Suppressor macrophage treated with lipopolysaccharide for 4 hours (primary cell): ENCODE data around the gene CHST3.

Experiments
- DNase-seq: peaks from one replicate; pipeline ENCODE4 v3.0.0-alpha.2; 2020

Gene CHST3

DNA sequence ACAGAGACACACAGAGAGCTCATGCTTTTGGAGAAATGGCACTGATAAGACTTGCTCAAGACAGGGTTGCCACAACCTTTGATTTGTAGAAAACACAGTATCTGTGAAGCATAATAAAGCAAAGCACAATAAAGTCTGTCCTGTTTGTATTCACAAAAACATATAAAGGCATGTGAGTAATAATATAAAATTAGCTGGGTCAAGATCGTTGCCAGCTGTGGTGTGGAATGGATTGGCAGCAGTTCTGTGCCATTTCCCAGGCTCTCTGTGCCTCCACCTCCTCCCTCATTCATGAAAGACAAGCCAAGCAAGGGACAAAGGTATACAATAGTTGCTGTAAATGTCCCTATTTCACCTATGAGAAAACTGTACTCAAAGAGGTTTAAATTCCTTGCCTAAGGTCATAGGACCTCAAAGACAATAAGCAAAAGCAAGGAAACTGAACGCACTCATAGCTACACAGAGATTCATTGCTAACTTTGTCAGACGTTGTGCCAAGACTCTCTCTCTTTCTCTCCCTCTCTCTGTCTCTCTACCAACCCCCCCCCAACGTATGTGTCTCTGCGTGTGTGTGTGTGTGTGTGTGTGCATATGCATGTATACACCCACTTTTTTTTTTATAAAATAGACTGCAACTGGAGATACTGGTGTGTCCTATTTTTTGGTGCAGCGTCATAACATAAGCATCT lies 31.8 kb downstream of the CHST3 start:
- DNase-seq, result no peak

- DNase-seq, result no peak
Measured at GRCh38 chr10:71996592-71997371, 32.6 kb downstream of the CHST3 start.

GRCh38 chr10:71998119-71998839 lies 34.1 kb downstream of the CHST3 start:
- no peak for DNase-seq

DNA sequence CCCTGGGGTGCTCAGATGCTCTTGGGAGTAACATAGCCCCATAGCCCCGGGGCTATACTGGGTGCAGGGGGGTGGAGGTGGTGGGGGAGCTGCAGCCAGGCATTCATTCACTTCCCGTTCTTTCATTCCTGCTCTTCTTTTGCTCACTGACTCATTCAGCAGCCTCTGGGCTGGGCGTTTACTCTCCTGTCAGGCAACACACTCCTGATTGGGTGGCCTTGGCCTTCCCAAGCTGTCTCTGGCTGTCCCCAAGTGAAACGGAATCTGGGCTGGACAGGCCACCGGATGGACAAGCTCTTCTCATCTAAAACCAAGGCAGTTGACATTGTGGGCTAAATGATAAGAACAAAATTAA lies 34.6 kb downstream of the CHST3 start:
- DNase-seq, result no peak

DNA sequence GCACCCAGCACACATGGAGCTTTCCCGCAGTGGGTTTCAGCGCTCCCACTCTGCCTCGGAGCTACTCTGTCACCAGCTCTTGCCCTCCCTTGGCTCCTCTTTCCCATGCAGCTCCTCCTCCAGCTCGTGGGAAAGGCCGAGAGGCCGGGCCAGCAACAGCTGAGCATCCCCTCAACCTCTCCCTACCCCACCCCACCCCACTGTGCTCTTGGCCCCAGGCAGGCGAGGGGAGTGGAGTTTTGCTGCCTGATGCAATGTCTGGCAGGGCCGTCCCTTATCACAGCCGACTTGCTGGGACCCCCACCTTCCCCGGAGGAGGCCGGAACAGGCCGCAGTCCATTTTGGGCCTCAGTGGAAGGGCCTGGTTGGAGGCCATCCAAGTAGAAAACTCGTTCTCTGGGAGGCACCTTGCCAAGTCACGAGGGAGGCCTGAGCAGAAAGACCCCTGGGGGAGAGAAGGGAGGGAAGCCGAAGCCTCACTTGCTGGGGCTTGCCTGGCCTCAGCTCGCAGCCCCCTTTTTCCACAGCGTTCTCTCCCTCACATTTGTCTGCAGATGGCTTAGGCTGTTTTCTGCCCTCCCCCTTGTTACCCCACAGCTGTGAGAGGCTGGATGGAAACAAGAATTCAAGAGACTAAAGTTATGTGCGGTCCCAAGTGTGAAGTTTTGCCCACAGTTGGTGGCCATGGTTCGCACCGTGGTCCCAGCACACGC lies 35.3 kb downstream of the CHST3 start:
- no peak for DNase-seq

- no peak for DNase-seq
Measured at GRCh38 chr10:72000073-72001032, 36.2 kb downstream of the CHST3 start.

GRCh38 chr10:72001033-72001395 lies 36.8 kb downstream of the CHST3 start:
- no peak for DNase-seq

- no peak for DNase-seq
Measured at GRCh38 chr10:72002354-72003295, 38.4 kb downstream of the CHST3 start.

- DNase-seq, result no peak
Measured at GRCh38 chr10:72006026-72006425, 41.8 kb downstream of the CHST3 start.

GRCh38 chr10:72007246-72007892 lies 43.2 kb downstream of the CHST3 start:
- no peak for DNase-seq

GRCh38 chr10:72008096-72008981 lies 44.1 kb downstream of the CHST3 start:
- DNase-seq, result no peak

- no peak for DNase-seq
Measured at GRCh38 chr10:72009051-72009424, 44.8 kb downstream of the CHST3 start.

DNA sequence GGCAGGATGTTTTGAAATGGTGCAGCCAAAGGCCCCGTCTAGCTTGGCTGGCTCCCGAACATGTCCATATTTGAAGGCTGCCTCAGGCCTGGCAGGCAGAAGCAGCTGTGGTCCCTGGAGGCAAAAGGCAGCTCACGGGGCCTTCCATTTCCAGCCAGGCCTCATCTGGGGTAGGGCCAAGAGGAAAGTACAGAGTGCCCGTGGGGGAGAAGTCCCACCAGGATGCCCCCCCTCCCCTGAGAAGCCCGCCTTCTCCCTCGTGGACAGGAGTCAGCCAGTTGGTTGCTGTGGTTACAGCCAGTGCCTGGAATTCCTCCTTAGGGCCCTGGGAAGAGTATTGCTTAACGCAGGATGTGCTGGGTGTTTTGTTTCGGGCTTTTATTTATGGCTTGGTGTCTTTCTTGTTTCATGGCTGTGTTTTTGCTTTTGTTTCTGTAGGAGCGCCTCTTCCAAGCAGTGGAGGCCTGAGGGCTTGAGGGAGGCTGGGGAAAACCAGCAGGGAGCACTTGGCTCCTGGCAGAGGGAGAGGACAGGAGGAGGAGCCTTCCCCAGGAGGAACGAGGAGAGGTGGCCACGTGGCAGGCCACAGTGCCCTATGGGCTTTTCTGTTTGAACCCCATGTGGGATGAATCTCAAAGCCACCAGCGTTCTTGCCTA lies 45.4 kb downstream of the CHST3 start:
- no peak for DNase-seq

DNA sequence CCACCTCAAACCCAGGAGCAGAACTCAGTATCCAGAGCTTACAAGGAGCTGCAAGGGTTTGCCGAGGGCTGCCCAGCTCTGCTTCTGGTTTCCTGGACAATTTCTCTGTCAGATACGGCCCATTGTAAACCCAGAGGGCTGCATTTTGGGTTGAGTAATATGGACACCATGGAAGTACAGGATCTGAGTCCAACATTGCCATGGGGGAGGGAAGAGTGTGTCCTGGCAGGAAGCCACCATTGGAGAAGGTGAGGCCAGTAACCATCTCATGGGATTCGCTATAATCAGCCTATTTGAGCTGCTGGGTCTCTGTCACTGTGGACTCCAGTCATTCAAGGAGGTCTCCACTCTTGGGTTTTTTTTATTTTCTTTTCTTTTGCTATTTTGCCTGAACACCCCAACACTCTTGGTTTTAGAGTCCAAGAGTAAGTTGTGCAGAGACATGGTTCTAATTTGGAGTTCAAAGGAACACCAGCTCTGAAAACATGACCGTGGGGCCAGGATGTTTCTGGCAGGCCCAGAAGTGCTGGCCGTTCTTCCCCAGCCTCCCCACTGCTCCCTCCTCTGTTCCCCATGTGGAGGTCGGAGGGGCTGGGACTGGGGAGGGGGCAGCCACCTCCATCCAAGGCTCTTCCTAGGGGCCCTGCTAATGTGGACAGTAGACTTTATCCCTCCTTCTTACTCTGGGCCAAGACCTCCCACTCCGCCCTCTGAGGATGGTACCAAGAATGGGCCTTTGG lies 46.2 kb downstream of the CHST3 start:
- no peak for DNase-seq

DNA sequence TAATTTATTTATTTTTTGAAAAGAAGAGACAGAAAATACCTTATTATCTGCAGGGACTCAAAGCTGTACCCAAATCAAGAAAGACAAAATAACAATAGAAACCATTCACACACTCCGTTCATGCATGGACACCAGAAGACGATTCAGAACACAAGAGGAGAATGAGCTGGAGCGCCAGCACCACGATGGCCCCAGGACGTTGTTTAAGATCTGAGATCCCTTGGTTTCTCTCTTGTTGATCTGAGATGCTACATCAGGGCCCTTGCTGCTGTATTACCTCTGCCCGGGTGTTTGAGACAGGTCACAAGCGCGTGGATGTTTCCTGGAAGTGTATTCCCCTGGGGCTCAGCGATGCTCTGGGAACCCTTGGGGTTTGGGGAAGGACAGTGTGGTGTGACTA lies 46.8 kb downstream of the CHST3 start:
- DNase-seq, result no peak

DNA sequence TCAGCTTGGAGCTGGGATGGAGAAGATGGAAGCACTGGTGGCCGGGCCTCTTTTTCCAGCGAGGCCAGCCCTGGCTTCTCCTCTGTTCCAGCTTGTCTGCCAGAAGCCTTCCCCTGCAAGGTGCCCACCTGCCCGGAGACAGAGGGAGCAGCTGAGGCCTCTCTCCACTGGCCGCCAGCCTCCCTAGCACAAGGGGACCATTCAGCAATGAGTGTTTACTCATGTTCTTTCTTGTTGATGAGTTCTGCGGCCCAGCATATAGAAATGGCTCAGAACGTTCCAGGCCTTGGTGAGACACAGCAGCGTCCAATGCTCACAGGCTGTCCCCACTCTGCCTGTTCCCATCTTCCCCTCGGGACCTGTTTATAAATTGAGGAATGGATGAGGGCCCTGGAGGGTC lies 47.3 kb downstream of the CHST3 start:
- no peak for DNase-seq

DNA sequence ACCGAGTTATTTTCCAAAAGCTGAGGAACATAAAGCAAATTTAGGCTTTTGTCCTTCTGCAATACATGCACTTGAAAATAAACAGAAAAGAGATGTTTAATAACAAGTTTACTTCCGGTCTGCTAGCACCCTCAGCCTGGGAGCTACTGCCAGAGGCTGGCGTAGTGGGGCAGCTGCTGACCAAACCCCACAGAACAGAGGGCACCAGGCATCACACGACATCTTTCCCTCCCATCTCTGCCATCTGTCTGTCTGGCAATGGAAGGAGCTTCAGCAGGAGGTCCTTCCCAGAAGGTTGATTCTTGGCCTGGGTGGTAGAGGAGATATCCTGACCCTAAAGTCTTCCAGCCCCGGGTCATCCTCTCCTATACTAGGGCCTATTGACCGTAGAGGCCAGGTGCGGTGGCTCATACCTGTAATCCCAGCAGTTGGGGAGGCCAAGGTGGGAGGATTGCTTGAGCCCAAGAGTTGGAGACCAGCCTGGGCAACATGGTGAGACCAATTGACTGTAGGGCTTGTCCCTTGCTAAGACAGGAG lies 47.8 kb downstream of the CHST3 start:
- no peak for DNase-seq

- DNase-seq, result no peak
Measured at GRCh38 chr10:72012796-72013195, 48.6 kb downstream of the CHST3 start.
